Kasumi-1 (cell line): ENCODE data around the gene FSD2.

Experiments
- DNase-seq, 2 experiments: peaks; one replicate each; lab custom pipeline; 2025; lab: John Stamatoyannopoulos, UW

Gene FSD2, protein sequence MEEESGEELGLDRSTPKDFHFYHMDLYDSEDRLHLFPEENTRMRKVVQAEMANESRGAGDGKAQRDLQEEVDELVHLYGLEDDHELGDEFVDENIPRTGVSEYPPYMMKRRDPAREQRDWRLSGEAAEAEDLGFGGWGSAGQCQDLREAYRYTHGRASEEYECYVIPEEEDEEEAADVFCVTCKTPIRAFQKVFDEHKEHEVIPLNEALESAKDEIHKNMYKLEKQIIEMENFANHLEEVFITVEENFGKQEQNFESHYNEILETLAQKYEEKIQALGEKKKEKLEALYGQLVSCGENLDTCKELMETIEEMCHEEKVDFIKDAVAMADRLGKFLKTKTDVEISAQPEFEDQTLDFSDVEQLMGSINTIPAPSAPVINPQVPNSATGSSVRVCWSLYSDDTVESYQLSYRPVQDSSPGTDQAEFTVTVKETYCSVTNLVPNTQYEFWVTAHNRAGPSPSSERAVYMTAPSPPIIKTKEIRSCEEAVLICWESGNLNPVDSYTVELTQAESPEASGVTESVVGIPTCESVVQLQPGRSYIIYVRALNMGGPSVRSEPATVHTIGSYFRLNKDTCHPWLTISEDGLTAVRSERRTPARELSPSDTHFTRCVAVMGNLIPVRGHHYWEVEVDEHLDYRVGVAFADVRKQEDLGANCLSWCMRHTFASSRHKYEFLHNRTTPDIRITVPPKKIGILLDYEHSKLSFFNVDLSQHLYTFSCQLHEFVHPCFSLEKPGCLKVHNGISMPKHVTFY

GRCh38 chr15:82805994-82806406 is at the start of gene FSD2:
FSD2 (minus strand) TSS chr15:82806069; CDS start chr15:82787390, 18,679 bp downstream.
- DNase-seq, result peak; percentile 67 to 77

GRCh38 chr15:82854554-82854953 is 48.7 kb upstream of the FSD2 start:
- DNase-seq, result no peak

- DNase-seq, result peak; percentile 54 to 64
Observed at GRCh38 chr15:82852941-82853561, 47.2 kb upstream of the FSD2 start.

DNA sequence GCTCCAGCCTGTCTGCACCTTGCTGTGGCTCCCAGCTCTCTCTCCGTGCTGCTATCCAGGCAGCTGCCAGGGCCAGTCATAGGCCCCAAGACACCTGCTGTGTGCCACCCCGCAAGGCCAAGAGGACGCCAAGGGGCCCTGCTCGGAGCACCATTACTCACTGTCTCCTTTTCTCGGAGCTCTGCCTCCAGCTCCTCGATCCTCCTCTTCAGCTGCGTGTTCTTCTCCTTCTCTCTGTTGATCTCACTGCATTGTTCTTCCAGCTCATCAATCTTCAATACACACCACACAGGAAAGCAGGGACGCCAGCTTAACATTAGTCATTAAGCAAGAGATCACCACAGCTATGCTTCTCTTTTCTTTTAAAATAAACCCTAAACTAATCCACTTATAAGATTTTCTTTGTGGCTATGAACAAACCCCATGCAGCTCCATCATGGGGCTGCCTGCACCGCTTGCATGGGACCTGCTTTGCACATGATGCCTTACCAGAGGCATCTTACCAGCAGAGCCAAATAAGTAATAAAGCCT is 46.2 kb upstream of the FSD2 start:
- DNase-seq, result no peak

GRCh38 chr15:82851306-82851850 is 45.5 kb upstream of the FSD2 start:
- DNase-seq, result no peak

GRCh38 chr15:82850731-82851130 is 44.9 kb upstream of the FSD2 start:
- DNase-seq, result no peak

DNA sequence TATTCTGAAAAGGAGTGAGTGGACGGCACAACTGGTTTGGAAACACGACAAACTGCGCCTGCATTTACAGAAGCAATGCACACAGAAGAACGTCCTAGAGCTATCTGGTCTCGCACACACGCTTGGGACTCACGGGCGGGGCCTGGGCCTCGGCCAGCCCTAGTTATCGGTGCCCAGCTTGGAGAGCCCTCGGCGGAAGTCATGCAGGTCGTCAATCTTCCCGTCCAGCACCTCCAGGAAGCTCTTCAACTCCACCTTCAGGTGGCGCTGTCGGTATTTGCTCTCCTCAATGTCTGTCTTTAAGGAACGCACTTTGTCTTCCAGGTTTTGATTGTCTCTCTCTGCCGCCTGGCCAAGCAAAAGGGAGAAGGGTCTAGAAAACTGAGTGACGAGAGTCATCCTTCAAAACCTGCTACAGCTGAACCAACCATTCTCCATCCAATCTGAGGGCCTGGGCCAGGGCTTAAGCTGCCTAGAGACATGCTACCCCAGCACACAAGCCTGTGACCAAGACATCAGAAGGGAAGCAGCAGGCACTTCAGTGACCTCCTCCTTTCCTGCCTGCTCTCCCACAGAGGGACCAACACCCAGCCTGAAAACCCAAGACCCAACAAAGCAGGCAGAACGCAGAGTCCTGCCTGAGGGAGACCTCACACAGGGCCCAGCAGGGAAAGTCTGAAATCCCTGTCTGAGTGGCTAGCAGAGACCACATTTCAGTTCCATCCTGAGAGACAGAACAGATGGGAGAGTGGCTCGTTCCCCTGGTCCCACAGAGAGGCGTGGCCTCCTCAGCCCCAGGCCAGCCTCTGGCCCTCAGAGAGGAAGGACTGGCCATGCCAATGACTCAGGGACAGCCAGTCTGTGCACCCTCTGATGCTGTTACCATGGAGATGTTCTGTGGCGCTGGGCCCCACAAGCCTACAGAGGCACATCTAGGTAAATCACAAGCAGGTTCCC is 44.0 kb upstream of the FSD2 start:
- DNase-seq, result peak; percentile 95 to 98

DNA sequence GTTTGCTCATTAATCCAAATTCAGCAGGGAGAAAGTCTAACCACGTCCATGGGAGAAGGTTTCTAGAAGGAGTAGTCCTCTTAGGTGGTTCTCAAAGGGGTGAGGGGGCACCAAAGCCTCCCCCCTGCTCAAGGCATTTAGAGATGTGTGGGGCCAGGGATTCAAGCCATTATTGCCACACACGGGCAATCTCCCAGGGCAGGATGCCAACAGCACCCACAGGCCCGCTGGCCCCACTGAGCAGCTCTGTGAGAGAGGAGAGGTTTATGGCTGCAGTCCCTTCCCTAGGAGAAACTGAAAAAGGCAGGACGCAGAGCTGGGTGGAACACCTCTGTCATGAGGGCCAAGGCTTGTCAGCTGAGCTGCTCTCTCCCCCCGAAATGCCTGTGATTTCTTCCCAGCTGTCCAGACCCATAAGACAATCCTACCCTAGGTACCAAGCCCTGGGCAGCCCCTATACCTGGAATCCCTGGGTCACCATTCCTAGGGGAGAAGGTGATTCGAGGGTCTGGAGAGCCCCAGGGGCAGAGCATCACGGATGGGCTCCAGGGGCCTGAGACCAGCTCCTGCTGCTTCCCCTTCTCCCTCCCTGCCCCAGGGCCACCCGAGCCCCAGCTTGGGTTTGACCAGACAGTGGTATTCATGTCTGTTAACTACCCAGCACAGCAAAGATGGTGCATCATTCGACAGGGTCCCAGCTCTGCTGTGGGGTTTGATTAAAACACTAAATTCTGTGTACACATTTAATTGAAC is 42.5 kb upstream of the FSD2 start:
- DNase-seq, result no peak

GRCh38 chr15:82847703-82848102 is 41.8 kb upstream of the FSD2 start:
- no peak for DNase-seq

DNA sequence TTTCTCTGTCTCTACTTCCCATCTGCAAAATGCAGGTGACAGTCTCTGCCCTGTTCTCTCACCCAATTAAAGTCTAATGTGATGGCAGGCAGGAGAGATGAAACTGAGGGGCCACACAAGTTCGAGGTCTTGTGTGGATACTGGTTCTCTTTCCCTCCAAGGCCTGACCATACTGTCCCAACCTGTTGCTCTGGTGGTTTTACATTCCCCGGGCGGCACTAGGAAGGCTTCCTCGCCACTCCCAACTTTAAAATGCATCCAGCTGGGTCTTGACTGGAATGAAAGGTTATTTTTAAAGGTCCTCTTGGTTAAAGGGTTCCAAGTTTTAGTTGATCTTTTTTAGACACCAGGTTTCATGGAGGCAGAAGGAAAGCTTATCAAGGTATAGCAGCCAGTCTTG is 40.8 kb upstream of the FSD2 start:
- DNase-seq, result no peak

DNA sequence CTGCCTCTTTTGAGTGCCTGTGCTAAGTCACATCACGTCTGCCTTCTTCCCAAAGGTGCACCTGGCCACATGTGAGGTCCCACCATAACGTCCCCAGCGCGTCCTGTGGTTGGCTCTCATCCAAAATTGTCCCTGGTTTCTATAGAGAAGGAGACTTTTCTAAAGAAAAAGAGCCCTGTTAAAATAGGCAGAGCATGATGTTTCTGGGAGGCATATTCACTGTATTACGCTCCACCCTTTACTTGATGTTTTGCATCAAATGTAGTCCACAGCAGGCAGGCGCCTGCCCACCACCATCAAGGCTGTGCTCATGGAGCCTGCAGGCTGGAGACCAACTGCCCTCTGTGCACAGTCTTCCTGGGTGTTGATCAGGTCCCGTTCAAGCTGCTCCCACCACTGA is 39.8 kb upstream of the FSD2 start:
- no peak for DNase-seq

DNA sequence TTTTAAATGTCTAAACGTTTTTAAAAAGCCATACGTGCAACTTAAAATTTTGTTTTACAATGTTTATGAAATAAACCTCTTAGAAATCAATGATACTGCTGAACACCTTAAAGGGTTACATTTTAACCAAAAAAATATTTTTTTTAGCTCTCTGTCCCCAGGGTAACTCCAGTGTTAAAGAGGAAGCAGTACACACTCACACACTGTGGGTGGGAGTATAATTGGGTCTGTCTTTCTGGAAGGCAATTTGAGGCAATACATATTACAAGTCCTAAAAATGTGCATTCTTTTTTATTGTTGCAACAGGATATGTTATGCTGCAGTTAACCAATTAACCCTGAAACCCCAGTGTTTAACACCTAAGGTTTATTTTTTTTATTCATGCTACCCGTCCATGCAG is 37.7 kb upstream of the FSD2 start:
- peak; percentile 65 to 68 for DNase-seq

GRCh38 chr15:82840166-82840565 is 34.3 kb upstream of the FSD2 start:
- no peak for DNase-seq

DNA sequence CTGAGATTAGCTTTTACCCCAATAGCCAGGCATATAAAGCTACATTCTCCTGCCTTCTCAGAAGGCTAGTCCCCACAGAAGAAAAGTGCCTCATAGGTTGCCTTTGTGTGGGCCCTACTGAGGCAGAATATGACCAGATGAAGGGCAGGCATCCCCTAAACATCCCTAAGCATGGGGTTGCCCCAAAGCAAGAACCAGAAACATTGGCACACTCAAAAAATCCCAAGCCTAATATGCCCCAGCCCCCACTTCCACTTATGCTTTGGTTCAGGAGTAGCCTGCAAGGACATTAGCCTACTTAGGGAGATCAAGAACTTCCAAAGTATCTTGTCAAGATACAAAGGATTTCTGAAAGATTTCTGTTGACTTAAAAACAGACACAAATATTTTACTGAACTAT is 33.3 kb upstream of the FSD2 start:
- no peak for DNase-seq

DNA sequence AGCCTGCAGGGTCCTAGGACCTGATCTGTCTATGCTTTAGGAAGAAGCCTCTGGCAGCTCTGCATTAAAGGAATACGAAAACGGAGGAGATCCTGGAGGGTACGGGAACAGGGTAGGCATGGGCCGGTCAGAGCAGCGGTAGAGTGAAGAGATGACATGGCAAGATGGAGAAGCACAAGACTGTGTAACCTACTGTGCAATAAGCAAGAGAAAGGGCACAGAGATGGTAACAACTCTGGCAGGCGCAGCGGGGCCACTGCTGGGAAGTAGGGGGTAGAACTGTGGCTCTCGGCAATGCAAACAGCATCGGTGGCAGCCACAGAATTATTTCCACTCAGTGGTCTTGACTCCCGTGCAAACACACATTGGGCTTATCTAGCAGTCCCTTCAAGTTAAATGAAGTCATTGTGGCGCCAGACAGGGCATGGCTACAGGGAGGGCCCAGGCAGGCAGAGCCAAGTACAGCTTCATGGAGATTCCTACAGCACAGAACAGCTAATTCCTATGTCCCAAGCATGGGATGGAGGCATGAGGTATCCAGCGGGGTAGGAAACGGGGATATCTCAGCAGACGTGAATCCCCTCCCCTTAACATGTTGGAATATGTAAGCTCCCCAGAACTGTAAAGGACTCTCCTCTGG is 32.3 kb upstream of the FSD2 start:
- no peak for DNase-seq

- no peak for DNase-seq
Observed at GRCh38 chr15:82835391-82835917, 29.6 kb upstream of the FSD2 start.

DNA sequence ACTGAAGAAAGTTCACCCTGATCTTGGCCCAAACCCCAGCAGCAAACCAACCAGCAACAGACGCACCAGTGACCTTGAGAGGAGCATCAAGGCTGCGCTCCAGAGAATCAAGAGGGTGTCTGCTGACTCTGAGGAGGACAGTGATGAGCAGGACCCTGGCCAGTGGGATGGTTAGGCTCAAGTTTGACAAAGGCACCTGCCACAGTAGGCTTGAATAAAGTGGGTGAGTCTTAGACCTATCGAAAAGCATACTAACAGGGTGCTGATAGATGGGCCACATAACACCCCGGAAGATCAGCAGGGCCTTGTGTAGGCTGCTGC is 27.5 kb upstream of the FSD2 start:
- DNase-seq, result peak in 1 of 2 experiments; percentile 49

DNA sequence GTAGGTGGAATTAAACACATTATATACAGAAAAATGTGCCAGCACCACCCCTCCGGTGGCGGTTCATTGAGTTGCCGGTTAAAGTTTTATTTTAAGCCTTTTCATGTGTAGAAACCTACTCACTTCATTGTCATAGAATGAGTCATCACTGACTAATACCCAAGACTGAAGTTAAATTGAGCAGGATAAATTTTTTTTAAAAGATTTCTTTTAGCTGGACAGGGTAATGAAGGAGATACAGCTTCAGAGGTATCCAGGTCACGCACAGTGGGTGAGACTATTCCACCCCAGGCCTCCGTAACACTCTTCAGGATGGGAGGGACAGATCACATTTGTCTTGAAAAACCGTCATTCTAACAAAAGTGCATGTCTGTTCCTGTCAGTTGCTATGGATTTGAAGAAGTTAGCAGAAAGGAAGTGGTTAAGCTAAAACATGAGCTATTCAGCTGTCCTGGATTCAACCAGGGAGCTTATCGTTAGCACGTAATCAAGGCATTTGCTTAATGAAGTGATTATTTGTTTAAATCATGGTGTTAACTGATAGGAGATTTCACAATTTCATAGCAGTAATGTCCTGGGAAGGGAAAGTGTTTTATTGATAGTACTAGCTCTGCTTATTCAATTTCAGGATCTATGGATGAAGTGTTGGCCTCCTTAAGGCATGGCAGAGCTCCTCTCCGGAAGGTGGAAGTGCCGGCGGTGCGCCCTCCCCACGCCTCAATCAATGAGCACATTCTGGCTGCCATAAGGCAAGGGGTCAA is 26.9 kb upstream of the FSD2 start:
- DNase-seq, result peak; percentile 94 to 97
